Measurements from ENCODE around the gene MAP2K5. TPM values are rescaled to one million over a fixed set of nuclear protein-coding genes. Genes with fewer than 3 reads are reported as not detected.

The MAP2K5 gene
- total and polyA plus RNA-seq, 10 of the 15 experiments (the other 5 are each of a cell fraction or from before 2014, with no cell fraction given), result 1.3 to 19.4 (median 9.6) TPM

GRCh38 chr15:67641453-67641852 lies 99.0 kb downstream of the MAP2K5 start:
- Histone ChIP-seq H2AFZ (ENCODE audit: control insufficient read depth, low read depth, low read length) (no peak overlapping the region), H4K20me1 (ENCODE audit: control insufficient read depth, insufficient read depth) (no peaks in the 10 kb centered on the region), H3K27me3 (replicated peaks in 1 of 2; ENCODE audit: control insufficient read depth in 2 of 2, insufficient read depth in 2 of 2, low read length in 1 of 2) (no peaks in the 10 kb centered on the region), H3K79me2 (ENCODE audit: control insufficient read depth, insufficient read depth, low read length) (no peaks in the 10 kb centered on the region), H3K4me1 (ENCODE audit: control insufficient read depth, insufficient read depth, low read length) (no peaks in the 10 kb centered on the region), H3K4me3 (no peak overlapping the region), H3K4me2 (ENCODE audit: control insufficient read depth, insufficient read depth) (no peak overlapping the region), H3K9me3 (replicated peaks; ENCODE audit: control insufficient read depth, insufficient read depth, low read length) (no peaks in the 10 kb centered on the region), H3K9ac (ENCODE audit: control insufficient read depth, insufficient read depth, low read length) (no peak overlapping the region), H3K27ac (ENCODE audit: control insufficient read depth, insufficient read depth) (no peak overlapping the region), H3K36me3 (ENCODE audit: control insufficient read depth in 2 of 2, insufficient read depth in 2 of 2, low read length in 1 of 2) (no peaks in the 10 kb centered on the region; a peak in 1 of 4 replicates)
- in situ Hi-C loops (cut with MboI) (no loop called here), intact Hi-C loops (cut with micrococcal nuclease; ENCODE audit: unreplicated experiment) (no loop called here)
- WGBS (ENCODE audit: insufficient coverage, insufficient replicate concordance, low lambda C conversion rate, missing lambda C conversion rate), result 73% methylated on average over 3 of the region's 3 CpGs
- ChIA-PET CTCF (interaction anchor here (0.7 kb wide), 1 partner anchor 32 kb away, joined by 3 read pairs; no protein-coding TSS in a partner anchor), RAD21 (ENCODE audit: unreplicated experiment) (no interaction called here), SMC1A (ENCODE audit: uncharacterized antibody, unreplicated experiment) (no interaction called here), POLR2A (no interaction called here)
- FAIRE-seq (no peak), ATAC-seq (no peak), DNase-seq (ENCODE audit: low read depth, low spot score) (no peak)
- BruUV-seq (replicated peaks), result no TSS peak
- TF ChIP-seq, protein P1, sequence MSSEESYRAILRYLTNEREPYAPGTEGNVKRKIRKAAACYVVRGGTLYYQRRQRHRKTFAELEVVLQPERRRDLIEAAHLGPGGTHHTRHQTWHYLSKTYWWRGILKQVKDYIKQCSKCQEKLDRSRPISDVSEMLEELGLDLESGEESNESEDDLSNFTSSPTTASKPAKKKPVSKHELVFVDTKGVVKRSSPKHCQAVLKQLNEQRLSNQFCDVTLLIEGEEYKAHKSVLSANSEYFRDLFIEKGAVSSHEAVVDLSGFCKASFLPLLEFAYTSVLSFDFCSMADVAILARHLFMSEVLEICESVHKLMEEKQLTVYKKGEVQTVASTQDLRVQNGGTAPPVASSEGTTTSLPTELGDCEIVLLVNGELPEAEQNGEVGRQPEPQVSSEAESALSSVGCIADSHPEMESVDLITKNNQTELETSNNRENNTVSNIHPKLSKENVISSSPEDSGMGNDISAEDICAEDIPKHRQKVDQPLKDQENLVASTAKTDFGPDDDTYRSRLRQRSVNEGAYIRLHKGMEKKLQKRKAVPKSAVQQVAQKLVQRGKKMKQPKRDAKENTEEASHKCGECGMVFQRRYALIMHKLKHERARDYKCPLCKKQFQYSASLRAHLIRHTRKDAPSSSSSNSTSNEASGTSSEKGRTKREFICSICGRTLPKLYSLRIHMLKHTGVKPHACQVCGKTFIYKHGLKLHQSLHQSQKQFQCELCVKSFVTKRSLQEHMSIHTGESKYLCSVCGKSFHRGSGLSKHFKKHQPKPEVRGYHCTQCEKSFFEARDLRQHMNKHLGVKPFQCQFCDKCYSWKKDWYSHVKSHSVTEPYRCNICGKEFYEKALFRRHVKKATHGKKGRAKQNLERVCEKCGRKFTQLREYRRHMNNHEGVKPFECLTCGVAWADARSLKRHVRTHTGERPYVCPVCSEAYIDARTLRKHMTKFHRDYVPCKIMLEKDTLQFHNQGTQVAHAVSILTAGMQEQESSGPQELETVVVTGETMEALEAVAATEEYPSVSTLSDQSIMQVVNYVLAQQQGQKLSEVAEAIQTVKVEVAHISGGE (CRISPR knock-in tag; IDR thresholded peaks at IDR 0.05), result no peak
- TF ChIP-seq CHD4 (IDR thresholded peaks at IDR 0.05) (no peak), MYB (IDR thresholded peaks at IDR 0.05; ENCODE audit: borderline replicate concordance, low read depth, low read length) (no peak), POU2F2 (IDR thresholded peaks at IDR 0.05; ENCODE audit: borderline replicate concordance, low read depth, low read length) (no peak), SKIL (IDR thresholded peaks at IDR 0.05; ENCODE audit: low read depth, poor library complexity, severe bottlenecking) (no peak), POLR2AphosphoS5 (IDR thresholded peaks at IDR 0.05; ENCODE audit: low read length) (no peak), FOXK2 (IDR thresholded peaks at IDR 0.05) (no peak), NFYA (IDR thresholded peaks at IDR 0.05; ENCODE audit: borderline replicate concordance, low read depth, low read length) (no peak), STAT1 (conservative IDR thresholded peaks at IDR 0.05) (no peak), RAD51 (IDR thresholded peaks at IDR 0.05) (no peak), SMC3 (IDR thresholded peaks at IDR 0.05; ENCODE audit: borderline replicate concordance, low read length) (no peak)
- TF ChIP-seq, protein P2, sequence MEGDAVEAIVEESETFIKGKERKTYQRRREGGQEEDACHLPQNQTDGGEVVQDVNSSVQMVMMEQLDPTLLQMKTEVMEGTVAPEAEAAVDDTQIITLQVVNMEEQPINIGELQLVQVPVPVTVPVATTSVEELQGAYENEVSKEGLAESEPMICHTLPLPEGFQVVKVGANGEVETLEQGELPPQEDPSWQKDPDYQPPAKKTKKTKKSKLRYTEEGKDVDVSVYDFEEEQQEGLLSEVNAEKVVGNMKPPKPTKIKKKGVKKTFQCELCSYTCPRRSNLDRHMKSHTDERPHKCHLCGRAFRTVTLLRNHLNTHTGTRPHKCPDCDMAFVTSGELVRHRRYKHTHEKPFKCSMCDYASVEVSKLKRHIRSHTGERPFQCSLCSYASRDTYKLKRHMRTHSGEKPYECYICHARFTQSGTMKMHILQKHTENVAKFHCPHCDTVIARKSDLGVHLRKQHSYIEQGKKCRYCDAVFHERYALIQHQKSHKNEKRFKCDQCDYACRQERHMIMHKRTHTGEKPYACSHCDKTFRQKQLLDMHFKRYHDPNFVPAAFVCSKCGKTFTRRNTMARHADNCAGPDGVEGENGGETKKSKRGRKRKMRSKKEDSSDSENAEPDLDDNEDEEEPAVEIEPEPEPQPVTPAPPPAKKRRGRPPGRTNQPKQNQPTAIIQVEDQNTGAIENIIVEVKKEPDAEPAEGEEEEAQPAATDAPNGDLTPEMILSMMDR (IDR thresholded peaks at IDR 0.05 in 2 of 3, conservative IDR thresholded peaks at IDR 0.05 in 1 of 3; ENCODE audit: control insufficient read depth in 2 of 3, extremely low read depth in 1 of 3, insufficient read depth in 1 of 3, low read depth in 3 of 3, low read length in 3 of 3), result no peak

All from GM12878 (cell line).